Endothelial cell of umbilical vein (primary cell): ENCODE measurements around the gene PLK5. TPM values are rescaled to one million over a fixed set of nuclear protein-coding genes. Genes with fewer than 3 reads are reported as not detected.

Experiments used
- BruUV-seq: library from RNA; stranded (reverse); fragments of 400-500 nt; replicated peaks from 2 replicates; lab custom pipeline; 2021; lab: Mats Ljungman, UMichigan
- CTCF ChIA-PET: fragments of 300-600, 350-600 bp; sonication (Branson Sonifier 250); formaldehyde crosslinking; loops from one replicate; lab custom pipeline; 2021; ENCODE audit warnings: antibody characterized with exemption, inconsistent platforms; lab: Charles Lee
- POLR2A ChIA-PET: fragments of 300-600, 350-600 bp; sonication (Branson Sonifier 250); formaldehyde crosslinking; loops from one replicate; lab custom pipeline; 2021; ENCODE audit warnings: antibody characterized with exemption, inconsistent platforms; lab: Charles Lee
- DNase-seq: peaks from one replicate; pipeline ENCODE4 v3.0.0-alpha.2; 2011; ENCODE audit warnings: low read depth, low spot score
- FAIRE-seq: peaks from 2 replicates; lab custom pipeline; 2011; peaks lifted over from hg19 to GRCh38; lab: Jason Lieb, UNC
- H2AFZ ChIP-seq: 2 replicates; pipeline ENCODE4 v1.6.0; 2012; ENCODE audit warnings: low read depth, low read length, control low read depth, inconsistent platforms
- H3K27ac ChIP-seq: 2 replicates; pipeline ENCODE4 v1.5.1; 2011; ENCODE audit warnings: low read depth, mild to moderate bottlenecking, control low read depth, low read length, moderate library complexity; ENCODE audit not compliant: insufficient read depth
- H3K27me3 ChIP-seq, 2 experiments: 2 replicates each; pipeline versions ENCODE4 v1.6.0 to v1.6.1; 2011; ENCODE audit warnings: low read length in 2 of 2, mixed read lengths in 1 of 2; ENCODE audit not compliant: control insufficient read depth in 2 of 2, insufficient read depth in 2 of 2
- H3K36me3 ChIP-seq, 2 experiments: 2 replicates in 1 of 2; 3 replicates in 1 of 2; pipeline ENCODE4 v1.5.1; 2011; ENCODE audit warnings: low read length in 2 of 2, mild to moderate bottlenecking in 1 of 2, moderate library complexity in 1 of 2; ENCODE audit not compliant: control insufficient read depth in 2 of 2, insufficient read depth in 2 of 2; ENCODE audit errors: extremely low read depth in 1 of 2
- H3K4me1 ChIP-seq: 3 replicates; pipeline ENCODE4 v1.5.1; 2011; ENCODE audit warnings: mild to moderate bottlenecking, low read length; ENCODE audit not compliant: control insufficient read depth, insufficient read depth; ENCODE audit errors: extremely low read depth
- H3K4me2 ChIP-seq: 2 replicates; pipeline ENCODE4 v1.6.1; 2011; ENCODE audit warnings: low read length, control low read depth, mixed read lengths; ENCODE audit not compliant: insufficient read depth
- H3K4me3 ChIP-seq, 3 experiments: fragments of 200-600 bp in 1 of 3; sonication (generic), shearing (Covaris generic) in 1 of 3; replicated peaks in 1 of 3; 2 replicates each; pipeline ENCODE4 v1.5.1; 2011 to 2016; ENCODE audit warnings: control low read depth in 3 of 3, low read length in 3 of 3, mild to moderate bottlenecking in 2 of 3, inconsistent platforms in 1 of 3, low read depth in 1 of 3, moderate library complexity in 1 of 3; ENCODE audit not compliant: insufficient read depth in 1 of 3
- H3K79me2 ChIP-seq: 2 replicates; pipeline ENCODE4 v1.6.0; 2012; ENCODE audit warnings: low read length, inconsistent platforms; ENCODE audit not compliant: control insufficient read depth, insufficient read depth
- H3K9ac ChIP-seq: replicated peaks from 2 replicates; pipeline ENCODE3; 2011; ENCODE audit warnings: low read length, control low read depth; ENCODE audit not compliant: insufficient read depth; ENCODE audit errors: extremely low read depth
- H3K9me1 ChIP-seq: replicated peaks from 3 replicates; pipeline ENCODE4 v1.6.0; 2011; ENCODE audit warnings: mild to moderate bottlenecking, low read length; ENCODE audit not compliant: control insufficient read depth, insufficient read depth; ENCODE audit errors: extremely low read depth
- H3K9me3 ChIP-seq: replicated peaks from 2 replicates; pipeline ENCODE4 v1.5.1; 2012; ENCODE audit warnings: low read length, inconsistent platforms; ENCODE audit not compliant: control insufficient read depth, insufficient read depth
- H4K20me1 ChIP-seq: replicated peaks from 2 replicates; pipeline ENCODE3; 2011; ENCODE audit warnings: mild to moderate bottlenecking, low read length; ENCODE audit not compliant: control insufficient read depth, insufficient read depth; ENCODE audit errors: extremely low read depth
- CTCF ChIP-seq, 2 donors: IDR thresholded peaks; 1 replicate in 1 of 2; 2 replicates in 1 of 2; pipeline ENCODE4 v1.5.1; 2011; ENCODE audit warnings: low read length in 2 of 2, mild to moderate bottlenecking in 2 of 2, moderate library complexity in 2 of 2, control low read depth in 1 of 2, inconsistent platforms in 1 of 2, low read depth in 1 of 2; ENCODE audit not compliant: insufficient read depth in 1 of 2; ENCODE audit errors: extremely low read depth in 1 of 2
- EZH2 ChIP-seq: IDR thresholded peaks from 2 replicates; pipeline ENCODE4 v1.6.1; 2012; ENCODE audit warnings: borderline replicate concordance, low read depth, mild to moderate bottlenecking, moderate library complexity, low read length, inconsistent platforms; ENCODE audit not compliant: severe bottlenecking
- FOS ChIP-seq: IDR thresholded peaks from 2 replicates; pipeline ENCODE4 v1.6.1; 2011; ENCODE audit warnings: mild to moderate bottlenecking, low read length, moderate library complexity, borderline replicate concordance; ENCODE audit not compliant: insufficient read depth
- GATA2 ChIP-seq: IDR thresholded peaks from 2 replicates; pipeline ENCODE4 v1.7.0; 2011; ENCODE audit warnings: low read depth, mild to moderate bottlenecking, moderate library complexity, mixed read lengths, low read length; ENCODE audit not compliant: insufficient read length, insufficient read depth
- JUN ChIP-seq: IDR thresholded peaks from 2 replicates; pipeline ENCODE4 v1.6.1; 2011; ENCODE audit warnings: borderline replicate concordance, low read depth; ENCODE audit not compliant: insufficient read length, insufficient read depth
- MAX ChIP-seq: IDR thresholded peaks from 2 replicates; pipeline ENCODE4 v1.6.1; 2011; ENCODE audit not compliant: insufficient read depth, insufficient read length
- MYC ChIP-seq: IDR thresholded peaks from one replicate; pipeline ENCODE4 v1.6.1; 2011; ENCODE audit warnings: mild to moderate bottlenecking, low read depth, low read length
- POLR2A ChIP-seq: IDR thresholded peaks from 2 replicates; pipeline ENCODE4 v1.6.1; 2012; ENCODE audit warnings: low read depth, mild to moderate bottlenecking, control low read depth, low read length
- POLR2AphosphoS5 ChIP-seq: IDR thresholded peaks from 2 replicates; pipeline ENCODE4 v1.6.1; 2012; ENCODE audit warnings: low read depth, mild to moderate bottlenecking, control low read depth, low read length, moderate library complexity; ENCODE audit not compliant: insufficient read depth
- dilution Hi-C: fragments of 300-500 bp; cut with MboI; formaldehyde crosslinking; loops from one replicate; pipeline ENCODE4 v1.15.0; 2019; ENCODE audit warnings: low sequenced_read_pairs; ENCODE audit not compliant: extremely low pct_ligation_motif_present
- intact Hi-C: fragments of 100-400 bp; cut with micrococcal nuclease; formaldehyde crosslinking; loops from one replicate; pipeline ENCODE4 v1.10.0; 2022
- polyA plus RNA-seq, 4 experiments: library from polyadenylated mRNA; depleted of rRNA in 3 of 4; stranded (reverse) in 3 of 4; unstranded in 1 of 4; fragments of >200 nt; gene quantifications; 2 replicates each; pipeline versions ENCODE4 v1.2.1 to v1.2.3, GENCODE V29; 2011 to 2012; ENCODE audit warnings: missing spikeins in 1 of 4
- total RNA-seq: library from RNA; stranded (reverse); gene quantifications from 2 replicates; pipeline ENCODE4 v1.2.3, GENCODE V29; 2021

Gene PLK5
- total and polyA plus RNA-seq, 2 donors (not counting 3 experiments of a cell fraction or from before 2014, with no cell fraction given), result not detected

DNA sequence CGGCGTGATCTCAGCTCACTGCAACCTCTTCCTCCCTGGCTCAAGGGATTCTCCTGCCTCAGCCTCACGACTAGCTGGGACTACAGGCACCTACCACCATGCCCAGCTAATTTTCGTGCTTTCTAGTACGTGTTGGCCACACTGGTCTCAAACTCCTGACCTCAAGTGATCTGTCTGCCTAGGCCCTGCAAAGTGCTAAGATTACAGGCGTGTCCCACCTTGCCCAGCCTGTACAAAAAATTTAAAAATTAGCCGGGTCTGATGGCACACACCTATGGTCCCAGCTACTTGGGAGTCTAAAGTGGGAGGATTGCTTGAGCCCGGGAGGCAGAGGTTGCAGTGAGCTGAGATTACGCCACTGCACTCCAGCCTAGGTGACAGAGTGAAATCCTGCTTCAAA is 48.9 kb downstream of the PLK5 start:
- no peaks in the 10 kb centered on the region for H3K4me1 ChIP-seq
- H3K79me2 ChIP-seq, result no peaks in the 10 kb centered on the region
- no peak overlapping the region for H3K4me3 ChIP-seq
- no peak for FAIRE-seq
- POLR2A ChIA-PET, result no interaction called here
- H3K9ac ChIP-seq, result no peak overlapping the region
- BruUV-seq, result no TSS peak
- no peaks in the 10 kb centered on the region for H3K9me3 ChIP-seq
- no peaks in the 10 kb centered on the region for H3K9me1 ChIP-seq
- peaks cover 5 to 15% of the 10 kb centered on the region in 2 experiments for H3K36me3 ChIP-seq
- no peak for TF ChIP-seq MYC
- no peak for TF ChIP-seq MAX
- TF ChIP-seq EZH2, result no peak
- TF ChIP-seq FOS, result no peak
- DNase-seq, result no peak
- dilution Hi-C loops (no loop called here), intact Hi-C loops (no loop called here)
- no peak overlapping the region for H3K4me2 ChIP-seq
- H3K27ac ChIP-seq, result no peak overlapping the region
- H3K27me3 ChIP-seq, result peaks cover 0 to 6% of the 10 kb centered on the region in 2 experiments
- CTCF ChIA-PET, result no interaction called here
- no peaks in the 10 kb centered on the region for H4K20me1 ChIP-seq
- no peak overlapping the region for H2AFZ ChIP-seq

DNA sequence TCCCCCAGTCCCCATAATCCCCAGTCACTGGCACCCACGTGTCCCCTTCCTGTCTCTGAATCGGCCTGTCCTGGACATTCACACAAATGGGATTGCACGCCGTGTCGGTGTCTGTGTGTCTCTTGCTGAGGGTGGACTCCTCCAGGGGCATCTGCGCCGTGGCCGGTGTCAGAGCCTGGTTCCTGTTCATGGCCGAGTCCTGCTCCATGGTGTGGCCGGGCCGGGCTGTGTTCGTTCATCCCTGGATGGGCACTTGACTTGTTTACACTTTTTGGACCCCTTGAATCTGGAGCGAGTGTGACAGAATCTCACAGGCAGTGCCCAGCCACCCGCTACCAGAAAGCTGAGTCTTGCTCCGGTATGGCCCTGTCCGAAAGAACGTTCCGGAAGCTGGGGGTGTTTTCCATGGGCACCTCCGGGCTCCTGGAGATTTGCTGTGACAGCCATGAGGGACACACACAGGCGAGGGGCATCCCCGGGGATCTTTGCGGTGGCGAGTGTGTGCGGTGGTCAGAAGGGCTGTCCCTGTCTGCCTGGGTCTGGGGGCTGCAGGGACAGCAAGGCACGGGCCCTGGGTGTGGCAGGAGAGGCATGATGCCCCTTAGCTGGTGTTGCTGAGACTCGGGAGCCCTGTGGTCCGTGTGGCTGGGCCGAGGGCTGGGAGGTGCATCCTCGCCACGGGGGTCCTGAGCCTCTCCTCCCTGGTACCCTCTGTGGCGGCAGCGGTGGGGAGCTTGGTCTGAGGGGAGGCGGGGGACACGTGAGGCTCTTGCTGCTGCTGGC is 50.7 kb downstream of the PLK5 start:
- H2AFZ ChIP-seq, result no peak overlapping the region
- no peaks in the 10 kb centered on the region for H3K9me1 ChIP-seq
- no peak overlapping the region for H3K4me3 ChIP-seq
- no peak overlapping the region for H3K9ac ChIP-seq
- no peaks in the 10 kb centered on the region for H3K79me2 ChIP-seq
- H3K9me3 ChIP-seq, result no peaks in the 10 kb centered on the region
- peaks cover 0 to 4% of the 10 kb centered on the region in 2 experiments for H3K27me3 ChIP-seq
- FAIRE-seq, result no peak
- intact Hi-C loops, result no loop called here
- no peak for DNase-seq
- ChIA-PET POLR2A (no interaction called here), CTCF (no interaction called here)
- no TSS peak for BruUV-seq
- TF ChIP-seq EZH2 (no peak), FOS (no peak), MAX (no peak), POLR2AphosphoS5 (no peak), JUN (no peak), MYC (no peak), CTCF (IDR thresholded peaks at IDR 0.05; ENCODE audit: extremely low read depth in 1 of 2, insufficient read depth in 1 of 2, low read depth in 1 of 2, low read length in 2 of 2) (no peak), GATA2 (no peak), POLR2A (no peak)
- peaks cover 10 to 24% of the 10 kb centered on the region in 2 experiments for H3K36me3 ChIP-seq
- no peaks in the 10 kb centered on the region for H3K4me1 ChIP-seq
- no peaks in the 10 kb centered on the region for H4K20me1 ChIP-seq
- dilution Hi-C loops, result no loop called here
- H3K4me2 ChIP-seq, result no peak overlapping the region
- no peak overlapping the region for H3K27ac ChIP-seq
